Smooth muscle cell (in vitro differentiated cells): ENCODE data around the gene ANKRD29. TPM values are rescaled to one million over a fixed set of nuclear protein-coding genes. Genes with fewer than 3 reads are reported as not detected.

Experiments used
- DNase-seq: peaks from one replicate; lab custom pipeline; 2025; ENCODE audit not compliant: unreplicated experiment; lab: John Stamatoyannopoulos, UW
- H2AFZ ChIP-seq: fragments of 200-600 bp; sonication (generic); 2 replicates; pipeline ENCODE4 v1.6.0; 2016; ENCODE audit warnings: antibody characterized with exemption, low read depth, mild to moderate bottlenecking
- H3F3A ChIP-seq: fragments of 200-600 bp; sonication (generic); 2 replicates; pipeline ENCODE4 v1.6.0; 2017; ENCODE audit warnings: antibody characterized with exemption, low read depth
- H3K27ac ChIP-seq: fragments of 200-600 bp; sonication (generic); 2 replicates; pipeline ENCODE4 v1.5.1; 2016; ENCODE audit warnings: low read depth, mild to moderate bottlenecking
- H3K27me3 ChIP-seq: fragments of 200-600 bp; sonication (generic); 2 replicates; pipeline ENCODE4 v1.6.1; 2016; ENCODE audit warnings: low read depth, mild to moderate bottlenecking
- H3K36me3 ChIP-seq: fragments of 200-600 bp; sonication (generic); 2 replicates; pipeline ENCODE4 v1.5.1; 2016; ENCODE audit warnings: low read depth
- H3K4me1 ChIP-seq: fragments of 200-600 bp; sonication (generic); 2 replicates; pipeline ENCODE4 v1.5.1; 2016; ENCODE audit warnings: low read depth
- H3K4me2 ChIP-seq: fragments of 200-600 bp; sonication (generic); 2 replicates; pipeline ENCODE4 v1.6.0; 2016; ENCODE audit warnings: mild to moderate bottlenecking
- H3K4me3 ChIP-seq: fragments of 200-600 bp; sonication (generic); 2 replicates; pipeline ENCODE4 v1.5.1; 2016; ENCODE audit warnings: mild to moderate bottlenecking
- H3K79me2 ChIP-seq: fragments of 200-600 bp; sonication (generic); 2 replicates; pipeline ENCODE4 v1.6.0; 2016; ENCODE audit warnings: low read depth, mild to moderate bottlenecking
- H3K9ac ChIP-seq: fragments of 200-600 bp; sonication (generic); 2 replicates; pipeline ENCODE4 v1.6.0; 2016; ENCODE audit warnings: low read depth
- H3K9me3 ChIP-seq: fragments of 200-600 bp; sonication (generic); replicated peaks from 2 replicates; pipeline ENCODE4 v1.5.1; 2016; ENCODE audit warnings: low read depth
- H4K20me1 ChIP-seq: fragments of 200-600 bp; sonication (generic); 2 replicates; pipeline ENCODE4 v1.6.0; 2016; ENCODE audit warnings: low read depth
- WGBS: methylation state at CpG from one replicate; pipeline ENCODE4 v1.1.7; 2016; ENCODE audit warnings: low lambda C conversion rate; 5-methylcytosine and 5-hydroxymethylcytosine counted together
- polyA plus RNA-seq: library from polyadenylated mRNA; unstranded; fragments of >200 nt; fragmentation: Nextera tagmentation; extraction: Ambion mirVana; gene quantifications from 2 replicates; pipeline ENCODE4 v1.2.1, GENCODE V29; 2016
- total RNA-seq: library from RNA; depleted of rRNA; stranded (reverse); fragments of >200 nt; gene quantifications from 2 replicates; pipeline ENCODE4 v1.2.3, GENCODE V29; 2014
- TF ChIP-seq, protein P1 (sequence below): fragments of 200-600 bp; sonication (generic); IDR thresholded peaks from 2 replicates; pipeline ENCODE4 v1.5.1; 2017; ENCODE audit warnings: borderline replicate concordance, mild to moderate bottlenecking, antibody characterized with exemption; ENCODE audit not compliant: insufficient read depth, poor library complexity, severe bottlenecking

ANKRD29 gene
- total and polyA plus RNA-seq, 2 experiments from 2014 or later, result 0.36 TPM; not detected in 1

DNA sequence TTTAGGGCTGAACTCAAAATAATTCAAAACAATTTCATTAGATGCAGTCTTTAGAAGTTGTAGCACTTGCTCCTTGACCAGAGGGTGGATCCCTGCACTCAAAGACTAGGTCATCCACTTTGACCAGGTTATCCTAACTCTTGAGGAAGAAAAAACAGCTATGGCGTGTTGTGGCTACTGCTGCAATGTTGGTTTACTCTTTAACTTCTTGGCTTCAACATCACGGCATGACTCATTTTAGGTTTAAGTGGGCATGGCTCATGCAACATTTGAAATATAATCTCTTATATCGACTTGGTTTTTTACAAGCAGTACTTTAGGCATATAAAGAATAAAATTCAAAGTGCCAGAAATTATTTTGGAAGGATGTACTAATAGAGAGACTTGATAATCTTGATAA lies 35.4 kb downstream of the ANKRD29 start:
- no peaks in the 10 kb centered on the region for H3K27me3 ChIP-seq
- no peak for DNase-seq
- no peak overlapping the region for H3K27ac ChIP-seq
- no peaks in the 10 kb centered on the region for H3K79me2 ChIP-seq
- no peaks in the 10 kb centered on the region for H4K20me1 ChIP-seq
- H3K4me1 ChIP-seq, result no peaks in the 10 kb centered on the region
- no peak overlapping the region for H3K4me3 ChIP-seq
- H3K9ac ChIP-seq, result no peak overlapping the region
- no peak overlapping the region for H2AFZ ChIP-seq
- WGBS, result 59% methylated on average over 3 of the region's 3 CpGs
- no peaks in the 10 kb centered on the region for H3F3A ChIP-seq
- no peaks in the 10 kb centered on the region for H3K9me3 ChIP-seq
- no peaks in the 10 kb centered on the region for H3K36me3 ChIP-seq
- TF ChIP-seq, protein P1, sequence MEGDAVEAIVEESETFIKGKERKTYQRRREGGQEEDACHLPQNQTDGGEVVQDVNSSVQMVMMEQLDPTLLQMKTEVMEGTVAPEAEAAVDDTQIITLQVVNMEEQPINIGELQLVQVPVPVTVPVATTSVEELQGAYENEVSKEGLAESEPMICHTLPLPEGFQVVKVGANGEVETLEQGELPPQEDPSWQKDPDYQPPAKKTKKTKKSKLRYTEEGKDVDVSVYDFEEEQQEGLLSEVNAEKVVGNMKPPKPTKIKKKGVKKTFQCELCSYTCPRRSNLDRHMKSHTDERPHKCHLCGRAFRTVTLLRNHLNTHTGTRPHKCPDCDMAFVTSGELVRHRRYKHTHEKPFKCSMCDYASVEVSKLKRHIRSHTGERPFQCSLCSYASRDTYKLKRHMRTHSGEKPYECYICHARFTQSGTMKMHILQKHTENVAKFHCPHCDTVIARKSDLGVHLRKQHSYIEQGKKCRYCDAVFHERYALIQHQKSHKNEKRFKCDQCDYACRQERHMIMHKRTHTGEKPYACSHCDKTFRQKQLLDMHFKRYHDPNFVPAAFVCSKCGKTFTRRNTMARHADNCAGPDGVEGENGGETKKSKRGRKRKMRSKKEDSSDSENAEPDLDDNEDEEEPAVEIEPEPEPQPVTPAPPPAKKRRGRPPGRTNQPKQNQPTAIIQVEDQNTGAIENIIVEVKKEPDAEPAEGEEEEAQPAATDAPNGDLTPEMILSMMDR, result no peak
- H3K4me2 ChIP-seq, result no peak overlapping the region

- Histone ChIP-seq H3K79me2 (no peaks in the 10 kb centered on the region), H3K9ac (no peak overlapping the region), H3K27ac (no peak overlapping the region), H3K36me3 (no peaks in the 10 kb centered on the region), H3K9me3 (no peaks in the 10 kb centered on the region), H3K4me3 (no peak overlapping the region), H4K20me1 (no peaks in the 10 kb centered on the region), H2AFZ (no peak overlapping the region), H3K4me1 (no peaks in the 10 kb centered on the region), H3K27me3 (peaks cover 4% of the 10 kb centered on the region), H3F3A (no peaks in the 10 kb centered on the region), H3K4me2 (no peak overlapping the region)
- TF ChIP-seq, protein P1, result no peak
- WGBS, result 72% methylated on average over 4 of the region's 4 CpGs
- DNase-seq, result no peak
These were observed 36.0 kb downstream of the ANKRD29 start for GRCh38 chr18:23626451-23627279.

DNA sequence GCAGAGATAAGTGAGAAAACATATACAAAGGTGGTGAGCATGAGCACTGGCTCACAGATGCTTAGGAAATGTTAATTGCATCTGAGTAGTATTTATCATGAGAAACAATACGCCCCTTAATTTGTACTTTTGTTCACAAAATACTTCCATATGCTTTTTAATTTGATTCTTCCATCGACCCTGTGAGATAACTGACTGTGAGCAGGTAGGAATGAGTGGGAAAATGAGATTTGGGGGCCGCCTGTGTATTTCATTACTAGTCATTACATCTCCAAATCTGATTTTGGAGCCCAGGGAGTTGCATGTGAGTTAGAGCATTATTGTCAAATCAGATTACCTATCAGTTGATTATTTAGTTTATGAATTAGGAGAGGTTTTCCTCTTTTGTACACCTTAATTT lies 39.7 kb downstream of the ANKRD29 start:
- Histone ChIP-seq H2AFZ (no peak overlapping the region), H3K4me2 (no peak overlapping the region), H3K9ac (no peak overlapping the region), H3K4me1 (peaks cover 5% of the 10 kb centered on the region), H3F3A (no peaks in the 10 kb centered on the region), H3K36me3 (no peaks in the 10 kb centered on the region), H3K9me3 (no peaks in the 10 kb centered on the region), H3K79me2 (no peaks in the 10 kb centered on the region), H3K27me3 (peaks cover 40% of the 10 kb centered on the region), H4K20me1 (no peaks in the 10 kb centered on the region), H3K27ac (no peak overlapping the region), H3K4me3 (no peak overlapping the region)
- TF ChIP-seq, protein P1, result no peak
- 89% methylated on average over 3 of the region's 3 CpGs for WGBS
- no peak for DNase-seq
